T1000 (cell line): ENCODE data around the gene ARHGAP29.

Source experiments
- DNase-seq: peaks from one replicate; lab custom pipeline; 2025; ENCODE audit warnings: mixed read lengths; lab: John Stamatoyannopoulos, UW

Gene ARHGAP29

DNA sequence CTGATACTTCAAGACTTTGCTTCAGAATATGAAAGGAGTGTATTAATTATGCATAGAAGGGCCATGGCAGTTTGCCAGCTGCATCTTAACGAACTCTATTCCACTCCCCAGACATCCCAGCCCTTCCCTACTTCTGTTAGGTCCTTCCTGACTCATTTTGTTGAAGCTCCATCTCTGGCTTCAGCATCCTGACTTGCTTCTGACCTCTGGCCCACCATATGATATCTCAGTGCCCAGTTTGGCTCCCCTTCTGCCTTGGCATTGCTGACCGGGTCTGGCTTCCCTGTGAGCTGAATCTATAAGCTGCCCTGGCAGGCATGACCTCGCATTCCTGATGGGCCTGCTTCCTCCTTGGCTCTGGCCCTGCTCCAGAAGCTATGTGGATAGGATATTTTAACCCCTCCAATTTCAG, 27.6 kb upstream of the ARHGAP29 start:
- no peak for DNase-seq

GRCh38 chr1:94260635-94261387, 23.4 kb upstream of the ARHGAP29 start:
- no peak for DNase-seq

GRCh38 chr1:94259635-94260289, 22.4 kb upstream of the ARHGAP29 start:
- DNase-seq = no peak

DNA sequence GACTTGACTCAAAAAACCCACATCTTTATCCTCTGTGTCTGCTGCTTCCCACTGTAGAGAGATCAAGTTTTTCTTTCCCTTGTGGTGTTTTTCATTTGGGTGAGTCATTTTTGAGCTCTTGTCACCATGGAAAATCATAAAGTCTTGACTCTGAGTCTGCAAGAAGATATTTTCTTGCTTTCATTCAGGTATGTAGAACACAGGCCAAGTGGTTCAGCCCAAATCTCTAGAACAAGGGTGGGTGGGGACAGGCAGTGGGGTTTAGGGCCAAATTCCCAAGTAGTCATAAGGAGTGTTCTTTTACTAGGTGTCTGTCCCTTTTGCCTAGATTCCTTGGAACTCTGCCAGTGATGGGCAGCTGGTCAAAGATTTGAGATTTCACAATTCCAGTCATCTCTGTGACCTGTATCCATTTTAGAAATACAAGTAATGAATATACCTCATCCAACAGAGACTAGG, 21.5 kb upstream of the ARHGAP29 start:
- peak; percentile 43 for DNase-seq

DNA sequence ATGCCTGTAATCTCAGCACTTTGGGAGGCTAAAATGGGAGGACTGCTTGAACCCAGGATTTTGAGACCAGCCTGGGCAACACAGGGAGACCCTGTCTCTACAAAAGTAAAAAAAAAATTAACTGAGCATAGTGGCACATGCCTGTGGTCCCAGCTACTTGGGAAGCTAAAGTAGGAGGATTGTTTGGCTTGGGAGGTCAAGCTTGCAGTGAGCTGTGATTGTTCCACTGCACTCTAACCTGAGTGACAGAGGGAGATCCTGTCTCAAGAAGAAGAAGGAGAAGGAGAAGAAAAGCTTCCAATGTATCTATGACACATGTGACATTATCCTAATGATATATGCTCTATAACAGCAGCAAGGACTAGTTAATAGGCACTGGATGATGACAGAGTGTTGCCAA, 20.1 kb upstream of the ARHGAP29 start:
- DNase-seq = no peak

DNA sequence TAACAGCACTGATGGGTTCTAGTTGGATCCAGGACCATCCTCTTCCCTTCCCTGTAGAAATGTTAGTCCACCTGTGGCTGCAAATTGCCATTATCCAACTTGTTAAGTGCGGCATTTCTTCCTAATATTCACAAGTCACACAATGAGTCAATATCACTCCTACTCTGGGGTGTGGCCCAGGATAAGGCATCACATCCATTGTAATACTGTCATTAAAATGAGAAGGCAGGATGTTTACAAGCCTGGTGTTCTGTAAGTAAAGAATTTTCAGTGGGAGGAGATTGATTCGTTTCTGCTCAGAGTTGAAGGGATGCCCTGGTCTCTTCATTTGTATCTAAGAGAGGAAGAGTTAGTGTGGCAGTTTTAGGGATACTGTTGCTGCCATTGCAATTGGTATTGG, 18.1 kb upstream of the ARHGAP29 start:
- no peak for DNase-seq

- no peak for DNase-seq
These were observed 16.9 kb upstream of the ARHGAP29 start for GRCh38 chr1:94254073-94254810.

DNA sequence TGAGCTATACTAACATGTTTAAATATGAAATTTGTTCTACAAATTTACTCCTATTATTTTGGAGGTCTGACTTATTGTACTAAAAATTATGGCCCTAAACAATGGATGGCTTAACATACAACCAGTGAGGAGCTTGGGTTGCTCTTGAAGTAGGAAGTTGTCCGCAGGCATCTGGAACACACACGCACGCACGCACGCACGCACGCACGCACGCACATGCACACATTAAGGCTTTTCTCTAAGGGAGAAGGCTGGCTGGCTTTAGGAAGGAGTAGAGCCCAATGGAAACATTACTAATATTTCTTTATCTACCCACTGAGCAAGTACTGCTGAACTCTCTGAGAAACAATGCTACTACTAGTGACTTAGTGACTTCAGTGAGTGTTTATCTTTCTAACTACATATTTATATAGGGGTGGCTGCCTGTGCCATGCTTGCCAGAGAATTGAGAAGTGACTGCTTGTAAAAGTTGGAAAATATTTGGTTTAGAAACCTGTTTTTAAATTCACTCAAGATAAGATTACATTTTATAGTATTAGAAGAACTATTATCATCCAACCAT, 16.2 kb upstream of the ARHGAP29 start:
- DNase-seq = no peak

GRCh38 chr1:94250341-94250740, 13.0 kb upstream of the ARHGAP29 start:
- no peak for DNase-seq

- no peak for DNase-seq
These were observed 11.7 kb upstream of the ARHGAP29 start for GRCh38 chr1:94248956-94249688.

DNA sequence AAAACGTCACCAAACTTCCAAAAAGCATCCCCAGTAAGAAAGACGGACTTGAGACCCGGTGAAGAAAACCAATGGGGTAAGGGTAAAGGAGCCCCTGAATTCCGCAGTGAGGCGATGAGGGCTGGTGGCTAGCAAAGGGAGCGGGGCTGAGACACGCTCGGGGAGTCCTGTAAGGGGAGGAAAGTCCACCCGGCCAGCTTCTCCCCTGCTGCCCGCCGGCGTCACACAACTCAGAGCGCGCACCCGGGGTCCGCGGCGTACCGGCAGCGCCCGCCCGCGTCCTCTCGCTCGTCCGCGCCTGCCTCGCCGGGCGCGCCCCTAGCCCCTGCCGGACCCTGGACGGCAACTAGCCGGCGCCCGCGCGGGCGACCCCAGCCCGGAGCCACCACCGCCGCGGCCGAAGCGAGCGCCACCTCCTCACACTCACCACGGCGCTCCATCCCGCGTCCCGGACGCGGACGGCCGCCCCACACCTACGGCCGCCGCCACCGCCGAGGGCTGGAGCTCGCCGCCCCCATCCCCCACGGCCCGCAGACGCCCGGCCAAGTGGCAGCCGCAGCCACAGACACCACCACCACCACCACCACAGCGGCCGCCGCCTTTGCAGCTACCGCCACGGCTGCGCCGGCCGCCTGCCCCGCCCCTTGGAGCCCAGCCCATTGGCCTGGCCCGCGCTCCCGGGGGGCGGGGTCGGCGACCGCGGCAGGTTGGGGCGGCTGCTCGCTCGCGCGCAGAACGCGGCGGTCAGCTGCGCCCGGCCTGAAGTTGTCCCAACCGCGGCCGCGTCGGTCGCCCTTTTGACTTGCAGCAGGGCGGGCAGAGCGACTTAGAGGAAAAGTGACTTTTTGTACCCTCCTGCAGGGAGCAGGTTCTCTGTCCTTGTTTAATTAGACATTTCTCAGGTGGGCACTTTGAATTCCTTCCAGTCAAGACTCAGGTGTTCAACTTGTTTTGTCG, 10.0 kb upstream of the ARHGAP29 start:
- DNase-seq = peak; percentile 43

GRCh38 chr1:94246692-94247137, 9.3 kb upstream of the ARHGAP29 start:
- DNase-seq = no peak

- DNase-seq = no peak
These were observed 8.5 kb upstream of the ARHGAP29 start for GRCh38 chr1:94245747-94246438.

- DNase-seq = no peak
These were observed 7.4 kb upstream of the ARHGAP29 start for GRCh38 chr1:94244816-94245215.

- no peak for DNase-seq
These were observed 6.3 kb upstream of the ARHGAP29 start for GRCh38 chr1:94243665-94244064.

DNA sequence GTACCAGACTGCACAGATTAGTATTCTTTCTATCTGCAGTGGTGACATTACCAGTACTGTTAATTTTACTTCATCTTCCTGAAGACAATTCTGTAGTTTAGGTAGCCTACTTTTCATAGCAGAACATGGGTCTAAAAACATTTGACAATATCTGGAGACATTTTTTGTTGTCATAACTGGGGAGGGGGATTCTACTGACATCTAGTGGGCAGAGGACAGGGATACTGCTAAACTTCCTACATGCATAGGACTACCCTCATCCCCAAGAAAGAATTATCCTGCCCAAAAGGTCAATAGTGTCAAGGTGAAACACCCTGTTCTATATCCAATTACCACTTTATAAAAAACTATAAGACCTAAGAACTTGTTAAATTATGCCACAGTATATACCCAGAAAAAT, 3.4 kb upstream of the ARHGAP29 start:
- no peak for DNase-seq

DNA sequence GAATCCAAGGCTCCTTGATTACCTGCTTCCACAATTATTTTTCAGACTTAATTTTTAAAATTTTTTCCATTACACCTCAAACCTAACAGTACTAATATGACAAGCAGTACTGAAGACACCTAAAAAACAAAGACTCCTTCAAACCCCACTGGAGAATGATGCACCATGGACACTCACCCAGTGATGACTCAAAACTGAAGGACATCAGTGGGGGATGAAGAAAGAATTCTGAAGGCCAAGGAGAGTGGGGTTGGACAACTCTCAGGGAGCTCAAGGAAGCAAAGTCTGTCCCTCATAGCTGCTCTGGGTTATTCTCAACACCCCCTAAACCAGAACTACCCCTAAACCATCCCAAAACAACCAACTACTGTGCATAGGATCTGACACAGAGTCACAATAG, 2.4 kb upstream of the ARHGAP29 start:
- no peak for DNase-seq

DNA sequence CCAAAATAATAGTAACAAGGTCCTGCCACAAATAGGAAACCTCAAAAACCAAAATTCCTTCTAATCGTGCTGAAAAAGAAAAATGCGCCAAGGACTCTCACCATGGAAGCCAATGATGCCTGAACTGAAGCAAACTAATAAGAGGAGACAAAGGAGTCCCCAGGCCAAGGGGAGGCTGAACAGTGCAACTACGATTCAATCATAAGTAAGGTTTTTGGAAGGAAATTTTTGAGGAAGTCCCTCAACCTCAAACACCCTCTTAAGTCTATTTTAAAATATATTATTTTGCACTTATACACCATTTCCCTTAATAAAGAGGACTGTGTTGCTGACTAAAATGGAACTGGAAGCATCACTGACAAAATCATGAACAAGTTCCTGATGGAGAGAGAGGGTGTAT, 1.7 kb upstream of the ARHGAP29 start:
- no peak for DNase-seq

- DNase-seq = peak; percentile 57
These were observed 624 bp downstream of the ARHGAP29 start for GRCh38 chr1:94236630-94237290.
